NCI-H2196 (cell line): ENCODE results near the gene TRPC4AP.

Experiments used
- DNase-seq: peaks from one replicate; lab custom pipeline; 2025; ENCODE audit not compliant: unreplicated experiment; lab: John Stamatoyannopoulos, UW

Gene TRPC4AP

DNA sequence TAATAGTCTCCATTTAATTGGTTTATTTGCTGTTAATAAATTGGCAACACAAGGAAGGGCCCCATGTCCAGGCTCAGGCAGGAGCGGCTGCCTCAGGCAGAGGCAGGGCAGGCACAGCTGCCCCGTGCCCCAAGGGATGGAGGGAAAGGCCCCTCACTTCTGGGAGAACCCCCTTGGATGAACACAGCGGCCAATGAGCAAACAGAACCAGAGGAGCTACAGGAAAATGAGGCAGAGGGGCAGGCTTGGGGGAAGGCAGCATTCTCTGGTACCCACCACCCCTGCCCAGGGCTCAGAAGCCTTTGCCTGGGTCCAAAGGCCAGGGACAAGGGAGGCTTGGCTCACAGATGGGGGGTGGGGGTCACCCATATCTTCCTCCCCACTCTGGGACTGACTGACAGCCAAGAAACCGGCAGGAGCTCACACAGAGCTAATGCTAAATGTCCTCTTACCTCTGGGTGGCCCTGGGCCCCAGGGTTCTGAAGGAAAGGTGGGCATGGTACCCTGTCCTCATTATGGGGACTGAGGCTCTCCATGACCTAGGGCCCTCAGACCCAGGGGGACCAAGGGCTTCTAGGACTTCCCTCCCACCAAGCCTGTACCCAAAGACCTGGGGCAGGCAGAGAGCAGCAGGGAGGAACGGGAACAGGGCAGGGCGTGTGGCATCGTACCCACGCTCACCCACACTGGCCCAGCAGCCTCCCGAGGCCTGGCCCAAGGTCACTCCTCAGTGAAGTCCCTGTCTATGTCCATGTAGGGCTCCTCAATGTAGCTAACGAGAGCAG, 90.0 kb downstream of the TRPC4AP start:
- DNase-seq: no peak

DNA sequence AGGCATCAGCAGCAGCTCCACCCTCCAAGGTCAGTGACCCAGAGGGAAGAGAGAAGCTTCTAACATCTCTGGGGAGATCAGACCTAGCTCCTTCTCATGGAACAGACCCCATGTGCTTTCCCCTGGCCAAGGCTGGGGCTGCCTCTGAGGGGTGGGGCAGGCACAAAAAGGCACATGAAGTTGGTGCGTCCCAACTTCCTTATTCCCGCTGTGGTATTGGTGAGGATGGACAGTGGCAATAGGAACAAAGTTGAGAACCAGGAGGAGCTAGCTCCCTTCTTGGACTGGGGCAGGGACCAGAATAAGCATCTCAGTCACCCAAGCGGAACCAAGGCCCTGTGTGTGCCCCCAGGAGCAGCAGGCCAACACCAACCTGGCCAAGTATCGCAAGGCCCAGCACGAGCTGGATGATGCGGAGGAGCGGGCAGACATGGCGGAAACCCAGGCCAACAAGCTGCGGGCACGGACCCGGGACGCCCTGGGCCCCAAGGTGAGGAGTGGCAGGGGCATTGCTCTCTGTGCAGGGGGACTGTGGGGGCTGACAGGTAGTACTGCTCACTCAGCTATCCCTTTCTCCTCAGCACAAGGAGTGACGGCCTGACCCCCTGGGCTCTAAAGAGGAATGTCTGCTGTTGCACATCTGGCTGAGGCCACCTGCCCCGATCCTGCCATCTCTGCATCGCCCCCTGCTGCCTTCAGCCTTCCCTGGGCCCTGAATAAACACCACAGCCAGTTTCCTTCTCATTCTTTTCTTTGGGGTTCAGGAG, 90.8 kb downstream of the TRPC4AP start:
- DNase-seq: no peak

DNA sequence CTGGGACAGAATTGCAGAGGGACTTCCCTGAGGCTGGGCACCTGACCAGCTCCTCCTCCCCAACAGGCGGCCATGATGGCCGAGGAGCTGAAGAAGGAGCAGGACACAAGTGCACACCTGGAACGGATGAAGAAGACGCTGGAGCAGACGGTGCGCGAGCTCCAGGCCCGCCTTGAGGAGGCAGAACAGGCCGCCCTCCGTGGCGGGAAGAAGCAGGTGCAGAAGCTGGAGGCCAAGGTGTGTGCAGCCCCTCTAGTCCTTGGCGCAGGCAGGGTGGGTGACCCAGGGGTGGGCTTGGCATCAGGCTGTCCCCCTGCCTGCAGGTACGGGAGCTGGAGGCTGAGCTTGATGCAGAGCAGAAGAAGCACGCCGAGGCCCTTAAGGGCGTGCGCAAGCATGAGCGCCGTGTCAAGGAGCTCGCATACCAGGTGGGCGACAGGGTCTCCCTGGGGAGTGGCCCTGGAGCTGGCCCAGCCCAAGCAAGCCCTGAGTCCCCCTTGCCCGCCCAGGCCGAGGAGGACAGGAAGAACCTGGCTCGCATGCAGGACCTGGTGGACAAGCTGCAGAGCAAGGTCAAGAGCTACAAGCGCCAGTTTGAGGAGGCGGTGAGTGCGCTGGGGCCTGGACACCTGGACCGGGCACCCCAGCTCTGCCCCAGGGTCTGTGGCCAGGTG, 91.5 kb downstream of the TRPC4AP start:
- no peak for DNase-seq

DNA sequence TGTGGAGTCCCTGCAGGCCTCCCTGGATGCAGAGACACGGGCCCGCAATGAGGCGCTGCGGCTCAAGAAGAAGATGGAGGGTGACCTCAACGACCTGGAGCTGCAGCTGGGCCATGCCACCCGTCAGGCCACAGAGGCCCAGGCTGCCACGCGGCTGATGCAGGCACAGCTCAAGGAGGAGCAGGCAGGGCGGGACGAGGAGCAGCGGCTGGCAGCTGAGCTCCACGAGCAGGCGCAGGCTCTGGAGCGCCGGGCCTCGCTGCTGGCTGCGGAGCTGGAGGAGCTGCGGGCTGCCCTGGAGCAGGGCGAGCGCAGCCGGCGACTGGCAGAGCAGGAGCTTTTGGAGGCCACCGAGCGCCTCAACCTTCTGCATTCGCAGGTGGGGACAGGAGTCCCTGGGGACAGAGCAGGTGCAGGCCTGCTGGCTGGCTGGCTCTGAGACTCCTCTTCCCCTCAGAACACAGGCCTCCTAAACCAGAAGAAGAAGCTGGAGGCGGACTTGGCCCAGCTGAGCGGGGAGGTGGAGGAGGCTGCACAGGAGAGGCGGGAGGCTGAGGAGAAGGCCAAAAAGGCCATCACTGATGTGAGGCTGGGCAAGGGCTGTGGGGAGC, 92.2 kb downstream of the TRPC4AP start:
- DNase-seq: no peak

GRCh38 chr20:34999782-35000181, 92.8 kb downstream of the TRPC4AP start:
- no peak for DNase-seq

DNA sequence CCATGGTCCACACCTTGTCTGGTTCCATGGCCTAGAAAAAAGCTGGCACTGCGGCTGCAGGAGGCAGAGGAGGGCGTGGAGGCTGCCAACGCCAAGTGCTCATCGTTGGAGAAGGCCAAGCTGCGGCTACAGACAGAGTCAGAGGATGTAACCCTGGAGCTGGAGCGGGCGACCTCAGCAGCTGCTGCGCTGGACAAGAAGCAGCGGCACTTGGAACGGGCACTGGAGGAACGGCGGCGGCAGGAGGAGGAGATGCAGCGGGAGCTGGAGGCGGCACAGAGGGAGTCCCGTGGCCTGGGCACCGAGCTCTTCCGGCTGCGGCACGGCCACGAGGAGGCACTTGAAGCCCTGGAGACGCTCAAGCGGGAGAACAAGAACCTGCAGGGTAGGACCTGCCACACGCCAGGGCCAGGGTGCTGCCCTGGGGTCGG, 93.6 kb downstream of the TRPC4AP start:
- DNase-seq: no peak

- DNase-seq: no peak
These were observed 94.2 kb downstream of the TRPC4AP start for GRCh38 chr20:34998331-34998950.

DNA sequence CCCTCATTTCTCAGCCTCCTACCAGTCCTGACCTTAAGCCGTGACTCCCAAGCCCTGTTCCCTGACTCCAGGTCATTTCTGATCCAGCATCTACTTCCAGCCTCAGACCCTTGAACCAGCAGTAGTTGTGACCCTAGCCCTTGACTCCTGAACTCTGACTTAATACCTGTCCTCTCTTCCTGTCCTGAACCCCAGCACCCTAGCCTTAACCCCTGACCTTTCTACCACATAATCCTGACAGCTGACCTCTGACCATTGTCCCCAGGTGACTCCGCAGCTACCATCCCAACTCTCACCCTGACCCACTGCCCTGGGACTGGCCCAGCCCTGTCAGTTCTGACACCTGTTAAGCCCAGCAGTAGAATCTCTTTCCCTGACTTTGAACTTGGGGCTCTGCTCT, 94.8 kb downstream of the TRPC4AP start:
- DNase-seq: no peak

DNA sequence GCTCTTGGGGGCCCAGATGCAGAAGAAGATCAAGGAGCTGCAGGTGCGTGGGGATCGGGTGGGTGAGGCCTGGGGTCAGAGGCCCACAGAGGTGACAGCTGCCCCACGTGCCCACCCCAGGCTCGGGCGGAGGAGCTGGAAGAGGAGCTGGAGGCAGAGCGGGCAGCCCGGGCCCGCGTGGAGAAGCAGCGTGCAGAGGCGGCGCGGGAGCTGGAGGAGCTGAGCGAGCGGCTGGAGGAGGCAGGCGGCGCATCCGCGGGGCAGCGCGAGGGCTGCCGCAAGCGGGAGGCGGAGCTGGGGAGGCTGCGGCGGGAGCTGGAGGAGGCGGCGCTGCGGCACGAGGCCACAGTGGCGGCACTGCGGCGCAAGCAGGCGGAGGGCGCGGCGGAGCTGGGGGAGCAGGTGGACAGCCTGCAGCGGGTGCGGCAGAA, 95.5 kb downstream of the TRPC4AP start:
- no peak for DNase-seq

- no peak for DNase-seq
These were observed 96.2 kb downstream of the TRPC4AP start for GRCh38 chr20:34996243-34997028.

GRCh38 chr20:34995696-34996095, 96.9 kb downstream of the TRPC4AP start:
- DNase-seq: no peak

DNA sequence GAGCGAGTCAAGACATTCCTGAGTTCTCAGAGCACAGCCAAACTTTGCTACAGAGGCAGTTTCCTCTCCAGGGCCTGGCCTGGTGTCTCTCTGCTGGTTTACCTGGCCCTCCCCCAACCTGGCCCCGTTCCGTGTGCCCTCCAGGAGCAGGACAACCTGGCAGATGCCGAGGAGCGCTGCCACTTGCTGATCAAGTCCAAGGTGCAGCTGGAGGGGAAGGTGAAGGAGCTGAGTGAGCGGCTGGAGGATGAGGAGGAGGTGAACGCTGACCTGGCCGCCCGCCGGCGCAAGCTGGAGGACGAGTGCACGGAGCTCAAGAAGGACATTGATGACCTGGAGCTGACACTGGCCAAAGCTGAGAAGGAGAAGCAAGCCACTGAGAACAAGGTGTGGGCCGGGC, 97.4 kb downstream of the TRPC4AP start:
- no peak for DNase-seq

DNA sequence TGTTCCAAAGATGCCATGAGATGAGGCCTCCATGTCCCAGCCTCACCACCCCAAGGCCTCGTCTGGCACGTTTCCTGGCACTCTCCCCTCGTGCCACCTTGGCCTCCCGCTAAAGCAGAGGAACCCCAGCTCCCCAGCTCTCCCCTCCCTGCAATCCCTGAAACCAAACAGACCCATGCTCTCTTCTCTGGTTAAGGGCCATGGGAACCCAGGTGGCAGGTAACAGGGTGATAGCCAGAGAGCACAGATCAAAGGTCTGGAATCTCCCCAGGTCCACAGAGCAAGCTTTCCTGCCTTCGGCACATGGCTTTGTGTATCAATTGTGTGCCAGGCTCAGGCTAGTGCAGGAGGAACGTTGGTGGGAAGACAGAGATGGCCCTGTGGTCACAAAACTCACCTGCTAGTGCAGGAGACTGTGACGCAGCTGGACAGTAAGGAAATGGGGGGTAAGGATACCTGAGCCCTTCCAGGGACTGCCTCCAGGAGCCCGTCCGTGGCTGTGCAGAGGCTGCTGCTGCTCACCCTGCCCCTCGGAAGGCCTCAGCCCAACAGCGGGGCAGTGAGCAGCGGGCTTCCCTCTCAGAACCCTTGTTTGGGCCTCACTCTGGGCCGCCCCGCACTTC, 98.0 kb downstream of the TRPC4AP start:
- DNase-seq: no peak

- no peak for DNase-seq
These were observed 98.6 kb downstream of the TRPC4AP start for GRCh38 chr20:34993941-34994508.

- no peak for DNase-seq
These were observed 99.7 kb downstream of the TRPC4AP start for GRCh38 chr20:34992751-34993417.

GRCh38 chr20:34990661-34991214, 101.9 kb downstream of the TRPC4AP start:
- no peak for DNase-seq

DNA sequence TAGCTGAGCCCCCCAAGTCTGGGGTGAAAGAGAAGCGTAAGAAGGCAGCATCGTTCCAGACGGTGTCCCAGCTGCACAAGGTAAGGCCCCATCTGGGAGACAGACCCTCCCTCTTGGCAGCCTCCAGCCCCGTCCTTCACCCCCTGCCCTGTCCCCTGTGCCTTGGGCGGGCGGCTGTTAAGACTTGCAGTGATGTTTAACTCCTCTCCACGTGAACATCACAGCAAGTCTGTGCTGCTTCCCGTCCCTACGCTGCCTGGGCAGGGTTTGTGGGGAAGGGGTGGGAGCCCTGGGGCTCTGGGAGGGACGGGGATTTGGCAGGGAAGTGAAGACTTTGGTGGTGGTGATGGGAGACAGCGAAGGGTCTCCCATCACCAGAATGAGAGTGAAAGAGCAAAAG, 102.4 kb downstream of the TRPC4AP start:
- DNase-seq: no peak

DNA sequence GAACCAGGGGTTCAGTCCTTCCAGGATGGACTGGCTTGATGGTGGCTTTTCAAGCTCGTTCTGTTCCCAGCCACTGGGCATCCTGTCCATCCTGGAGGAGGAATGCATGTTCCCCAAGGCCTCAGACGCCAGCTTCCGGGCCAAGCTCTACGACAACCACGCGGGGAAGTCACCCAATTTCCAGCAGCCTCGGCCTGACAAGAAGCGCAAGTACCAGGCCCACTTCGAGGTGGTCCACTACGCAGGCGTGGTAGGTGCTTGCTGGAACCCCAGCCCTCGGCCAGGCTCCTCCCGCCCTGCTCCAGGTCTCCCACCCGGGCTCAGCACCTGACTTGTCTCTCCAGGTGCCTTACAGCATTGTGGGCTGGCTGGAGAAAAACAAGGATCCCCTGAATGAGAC, 102.9 kb downstream of the TRPC4AP start:
- no peak for DNase-seq

GRCh38 chr20:34989118-34989517, 103.5 kb downstream of the TRPC4AP start:
- DNase-seq: no peak
